IMR-90 (cell line): ENCODE data around the gene SRSF3. TPM values are rescaled to one million over a fixed set of nuclear protein-coding genes. Genes with fewer than 3 reads are reported as not detected.

Experiments
- ATAC-seq: fragments of 200-7000 bp; cut with Tn5 transposase; 2 replicates; pipeline ENCODE4 v1.9.1; 2020; ENCODE audit warnings: low read depth, mild to moderate bottlenecking, moderate library complexity
- BruUV-seq: library from RNA; stranded (reverse); fragments of 400-500 nt; replicated peaks from 2 replicates; lab custom pipeline; 2021; lab: Mats Ljungman, UMichigan
- CTCF ChIA-PET: fragments of 300-600 bp; formaldehyde crosslinking; extraction: SDS; loops from one replicate; lab custom pipeline; 2021; ENCODE audit warnings: antibody characterized with exemption; lab: Yijun Ruan, JAX
- POLR2A ChIA-PET: fragments of 300-600 bp; sonication (Branson Sonifier 250); formaldehyde crosslinking; loops from one replicate; lab custom pipeline; 2022; ENCODE audit warnings: antibody characterized with exemption; ENCODE audit not compliant: unreplicated experiment; lab: Charles Lee
- DNase-seq: peaks from one replicate; pipeline ENCODE4 v3.0.0; 2013
- H2AFZ ChIP-seq: replicated peaks from 2 replicates; pipeline ENCODE3; 2013; ENCODE audit warnings: low read length, mild to moderate bottlenecking; ENCODE audit not compliant: poor library complexity
- H2AK5ac ChIP-seq: 2 replicates; pipeline ENCODE4 v1.6.1; 2013; ENCODE audit warnings: low read depth, low read length, inconsistent platforms
- H2AK9ac ChIP-seq: replicated peaks from 2 replicates; pipeline ENCODE3; 2013; ENCODE audit warnings: mild to moderate bottlenecking, low read depth, low read length, moderate library complexity; ENCODE audit not compliant: poor library complexity
- H2BK120ac ChIP-seq: 2 replicates; pipeline ENCODE4 v1.6.1; 2013; ENCODE audit warnings: low read depth, low read length, inconsistent platforms
- H2BK15ac ChIP-seq: 3 replicates; pipeline ENCODE4 v1.6.1; 2013; ENCODE audit warnings: low read depth, low read length, inconsistent platforms
- H2BK20ac ChIP-seq: 2 replicates; pipeline ENCODE4 v1.6.1; 2013; ENCODE audit warnings: low read depth, mild to moderate bottlenecking, inconsistent platforms, low read length, moderate library complexity
- H2BK5ac ChIP-seq: 2 replicates; pipeline ENCODE4 v1.6.1; 2013; ENCODE audit warnings: mild to moderate bottlenecking, low read depth, low read length, inconsistent platforms; ENCODE audit not compliant: poor library complexity, severe bottlenecking
- H3K14ac ChIP-seq: replicated peaks from 2 replicates; pipeline ENCODE4 v1.6.1; 2013; ENCODE audit warnings: low read depth, low read length, inconsistent platforms
- H3K18ac ChIP-seq: 2 replicates; pipeline ENCODE4 v1.6.1; 2013; ENCODE audit warnings: low read depth, low read length, control low read depth
- H3K23ac ChIP-seq: 2 replicates; pipeline ENCODE4 v1.6.1; 2013; ENCODE audit warnings: low read depth, low read length, inconsistent platforms
- H3K27ac ChIP-seq: 2 replicates; pipeline ENCODE4 v1.5.1; 2013; ENCODE audit warnings: mild to moderate bottlenecking, control low read depth, low read length; ENCODE audit not compliant: insufficient read depth
- H3K27me3 ChIP-seq: 2 replicates; pipeline ENCODE4 v1.6.1; 2013; ENCODE audit warnings: low read length; ENCODE audit not compliant: control insufficient read depth, insufficient read depth
- H3K36me3 ChIP-seq: 2 replicates; pipeline ENCODE4 v1.6.1; 2013; ENCODE audit warnings: low read length, mixed read lengths; ENCODE audit not compliant: control insufficient read depth, insufficient read depth
- H3K4ac ChIP-seq: 2 replicates; pipeline ENCODE4 v1.6.1; 2013; ENCODE audit warnings: low read depth, low read length, inconsistent platforms
- H3K4me1 ChIP-seq: 2 replicates; pipeline ENCODE4 v1.6.1; 2013; ENCODE audit warnings: low read length, mixed read lengths; ENCODE audit not compliant: control insufficient read depth, insufficient read depth
- H3K4me2 ChIP-seq: 2 replicates; pipeline ENCODE4 v1.6.1; 2013; ENCODE audit warnings: low read depth, mild to moderate bottlenecking, control low read depth, low read length, moderate library complexity
- H3K4me3 ChIP-seq: 2 replicates; pipeline ENCODE4 v1.5.1; 2013; ENCODE audit warnings: low read depth, mild to moderate bottlenecking, control low read depth, low read length, moderate library complexity; ENCODE audit not compliant: insufficient read depth
- H3K56ac ChIP-seq: 2 replicates; pipeline ENCODE4 v1.6.1; 2013; ENCODE audit warnings: low read length, inconsistent platforms; ENCODE audit not compliant: insufficient read depth; ENCODE audit errors: extremely low read depth
- H3K79me1 ChIP-seq, 2 experiments: 2 replicates each; pipeline ENCODE4 v1.6.1; 2013; ENCODE audit warnings: low read length in 2 of 2, inconsistent platforms in 1 of 2, low read depth in 1 of 2
- H3K9ac ChIP-seq: 2 replicates; pipeline ENCODE4 v1.6.1; 2013; ENCODE audit warnings: low read depth, low read length, control low read depth
- H3K9me1 ChIP-seq: 2 replicates; pipeline ENCODE4 v1.6.1; 2013; ENCODE audit warnings: low read length, inconsistent platforms; ENCODE audit not compliant: insufficient read depth
- H3K9me3 ChIP-seq: 2 replicates; pipeline ENCODE4 v1.6.1; 2013; ENCODE audit warnings: low read length; ENCODE audit not compliant: control insufficient read depth, insufficient read depth
- H4K20me1 ChIP-seq: 2 replicates; pipeline ENCODE4 v1.6.1; 2013; ENCODE audit warnings: low read length, inconsistent platforms; ENCODE audit not compliant: insufficient read depth
- H4K5ac ChIP-seq: 2 replicates; pipeline ENCODE4 v1.6.1; 2013; ENCODE audit warnings: mild to moderate bottlenecking, low read depth, low read length, control low read depth
- H4K8ac ChIP-seq, 2 experiments: 2 replicates each; pipeline ENCODE4 v1.6.1; 2013; ENCODE audit warnings: low read depth in 2 of 2, low read length in 2 of 2, control low read depth in 1 of 2, inconsistent platforms in 1 of 2
- H4K91ac ChIP-seq: 2 replicates; pipeline ENCODE4 v1.6.1; 2013; ENCODE audit warnings: low read depth, low read length, inconsistent platforms; ENCODE audit not compliant: insufficient read depth
- FOS ChIP-seq: fragments of 150-350 bp; IDR thresholded peaks from 2 replicates; pipeline ENCODE4 v1.6.1; 2016; ENCODE audit warnings: low read depth, low read length
- MAFK ChIP-seq: IDR thresholded peaks from 2 replicates; pipeline ENCODE4 v1.6.1; 2012; ENCODE audit warnings: low read depth, low read length, improper control_type of control experiment
- MAZ ChIP-seq: IDR thresholded peaks from 2 replicates; pipeline ENCODE4 v1.6.1; 2012; ENCODE audit warnings: low read depth, mild to moderate bottlenecking, low read length, improper control_type of control experiment, moderate library complexity, borderline replicate concordance
- NFE2L2 ChIP-seq: fragments of 150-350 bp; IDR thresholded peaks from 2 replicates; pipeline ENCODE4 v1.6.1; 2016; ENCODE audit warnings: low read depth, mild to moderate bottlenecking, low read length
- POLR2A ChIP-seq: IDR thresholded peaks from 2 replicates; pipeline ENCODE4 v1.6.1; 2012; ENCODE audit warnings: mild to moderate bottlenecking, low read depth, low read length
- RCOR1 ChIP-seq: IDR thresholded peaks from 2 replicates; pipeline ENCODE4 v1.6.1; 2012; ENCODE audit warnings: mild to moderate bottlenecking, low read length, improper control_type of control experiment; ENCODE audit not compliant: insufficient replicate concordance
- WGBS, 2 experiments: methylation state at CpG; one replicate each; pipeline versions ENCODE4 v1.1.5 to v1.1.7; 2013; ENCODE audit warnings: missing lambda C conversion rate in 2 of 2; ENCODE audit not compliant: insufficient read length in 1 of 2; ENCODE audit errors: extremely low coverage in 2 of 2; 5-methylcytosine and 5-hydroxymethylcytosine counted together
- dilution Hi-C: fragments of 300-500 bp; cut with HindIII; formaldehyde crosslinking; loops from one replicate; pipeline ENCODE4 v1.14.3; 2018; ENCODE audit warnings: low sequenced_read_pairs; ENCODE audit not compliant: unreplicated experiment
- in situ Hi-C: fragments of 300-500 bp; cut with MboI; formaldehyde crosslinking; loops from 3 replicates; pipeline ENCODE4 v1.14.3; 2019; ENCODE audit warnings: low sequenced_read_pairs, inconsistent platforms, mixed read lengths
- intact Hi-C: fragments of 100-400 bp; cut with micrococcal nuclease; formaldehyde crosslinking; loops from 2 replicates; pipeline ENCODE4 v1.10.0; 2022
- polyA plus RNA-seq, 3 experiments: library from polyadenylated mRNA; depleted of rRNA; stranded (reverse); fragments of >200 nt; gene quantifications; 2 replicates each; pipeline ENCODE4 v1.2.3, GENCODE V29; 2012; ENCODE audit warnings: low replicate concordance in 1 of 3
- total RNA-seq: library from RNA; depleted of rRNA; stranded (reverse); fragments of >200 nt; gene quantifications from 2 replicates; pipeline ENCODE4 v1.2.3, GENCODE V29; 2012

Gene SRSF3
- total and polyA plus RNA-seq, 2 of the 4 experiments (the other 2 are of a cell fraction) = 237 to 297 TPM

DNA sequence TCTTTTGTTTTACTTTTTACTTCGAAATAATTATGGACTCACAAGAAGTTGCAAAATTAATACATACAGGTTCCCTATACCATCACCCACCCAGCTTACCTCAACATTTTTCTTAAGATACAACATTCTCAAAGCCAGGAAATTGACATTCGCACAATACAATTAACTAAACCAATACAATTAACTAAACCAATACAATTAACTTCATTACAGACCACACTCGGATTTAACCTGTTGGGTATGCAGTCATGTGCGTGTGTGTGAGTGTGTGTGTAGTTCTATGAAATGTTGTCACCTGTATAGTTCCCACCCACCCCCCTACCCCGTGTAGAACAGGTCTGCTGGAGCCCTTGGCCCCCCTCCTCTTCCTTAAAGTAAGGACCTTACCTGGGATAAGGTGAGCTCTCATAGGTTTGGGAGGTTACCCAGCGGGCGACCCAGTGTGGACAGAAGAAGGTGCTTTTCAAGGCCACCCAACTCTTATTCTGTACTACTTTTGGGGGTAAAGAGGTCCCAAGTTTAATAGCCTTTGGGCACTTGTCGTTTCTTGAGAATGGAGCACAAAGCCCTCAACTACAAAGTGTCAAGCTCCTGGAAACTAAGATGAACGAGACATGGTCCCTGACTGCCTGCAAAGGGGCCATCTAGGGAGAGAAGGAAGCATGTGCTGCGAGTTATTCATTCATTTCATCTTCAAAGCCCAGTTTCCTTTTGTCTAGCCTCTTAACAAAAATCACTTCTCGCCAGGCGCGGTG lies 46.3 kb upstream of the SRSF3 start:
- POLR2A ChIA-PET = interaction anchor here (1.1 kb wide), 1 partner anchor 61 kb away, joined by 3 read pairs; no protein-coding TSS in a partner anchor
- Histone ChIP-seq H2AFZ (peak overlapping the region; percentile 96), H2AK9ac (peak overlapping the region; percentile 92), H4K20me1 (peaks cover 17% of the 10 kb centered on the region; the same call in 1 of the 2 replicates), H3K56ac (no peak overlapping the region; the same call in 1 of the 2 replicates), H3K14ac (no peak overlapping the region), H3K79me1 (peaks cover 0 to 42% of the 10 kb centered on the region in 2 experiments; a peak in 2 of 4 replicates), H2BK5ac (peak overlapping the region; percentile 33), H3K27ac (no peak overlapping the region), H2BK15ac (peak overlapping the region; percentile 66; the same call in 1 of the 3 replicates), H4K8ac (peak overlapping the region; percentile 81 to 86), H3K9me1 (no peaks in the 10 kb centered on the region), H4K91ac (peak overlapping the region; percentile 1; the same call in 1 of the 2 replicates), H2BK20ac (peak overlapping the region; percentile 16; the same call in 1 of the 2 replicates), H3K4me1 (peaks cover 3% of the 10 kb centered on the region; the same call in 1 of the 2 replicates), H3K36me3 (no peaks in the 10 kb centered on the region), H3K4me2 (peak overlapping the region; percentile 63), H3K9me3 (no peaks in the 10 kb centered on the region), H3K18ac (no peak overlapping the region), H3K4me3 (peak overlapping the region; percentile 97; the same call in 1 of the 2 replicates), H2BK120ac (0 out of 2 replicates have a peak overlapping the region, but pooled peaks have one; percentile 20), H4K5ac (peak overlapping the region; percentile 35; the same call in 1 of the 2 replicates), H3K23ac (no peak overlapping the region), H3K27me3 (no peaks in the 10 kb centered on the region), H3K4ac (peak overlapping the region; percentile 34), H2AK5ac (peak overlapping the region; percentile 98; the same call in 1 of the 2 replicates), H3K9ac (no peak overlapping the region; the same call in 1 of the 2 replicates)
- no TSS peak for BruUV-seq
- TF ChIP-seq RCOR1 (no peak), FOS (no peak), MAZ (no peak), POLR2A (no peak), NFE2L2 (no peak), MAFK (no peak)
- dilution Hi-C loops (no loop called here), in situ Hi-C loops (loop anchor here (5.0 kb wide), 1 partner anchor 44 kb away; the partner anchor contains the start of gene SRSF3), intact Hi-C loops (no loop called here)
- DNase-seq (no peak), ATAC-seq (no peak)
- WGBS, 2 experiments = 100% methylated on average over 1 of the region's 13 CpGs; no CpG with 5 or more reads in 1 of the 2 experiments
- CTCF ChIA-PET = no interaction called here
